A673 (cell line): ENCODE data around the gene VPS13C. TPM values are rescaled to one million over a fixed set of nuclear protein-coding genes. Genes with fewer than 3 reads are reported as not detected.

ENCODE experiments used
- BruUV-seq: library from RNA; stranded (reverse); fragments of 400-500 nt; replicated peaks from 2 replicates; lab custom pipeline; 2021; lab: Mats Ljungman, UMichigan
- CTCF ChIA-PET: fragments of 300-600 bp; sonication (Branson Sonifier 250); formaldehyde crosslinking; loops from one replicate; lab custom pipeline; 2022; ENCODE audit warnings: antibody characterized with exemption; lab: Charles Lee
- POLR2A ChIA-PET: fragments of 300-600 bp; sonication (Branson Sonifier 250); formaldehyde crosslinking; loops from one replicate; lab custom pipeline; 2022; ENCODE audit warnings: antibody characterized with exemption; ENCODE audit not compliant: low non-redundant PET; lab: Charles Lee
- DNase-seq: peaks from one replicate; pipeline ENCODE4 v3.0.0-alpha.2; 2015; ENCODE audit warnings: low spot score
- H3K27ac ChIP-seq: fragments of 200-600 bp; sonication (generic); 2 replicates; pipeline ENCODE4 v1.5.1; 2016; ENCODE audit warnings: mixed run types, low read depth, mild to moderate bottlenecking, mixed read lengths, antibody characterized with exemption, low read length; ENCODE audit not compliant: poor library complexity, severe bottlenecking
- H3K27me3 ChIP-seq: fragments of 200-600 bp; sonication (generic); replicated peaks from 2 replicates; pipeline ENCODE4 v1.6.1; 2017; ENCODE audit warnings: mixed run types, low read depth, mild to moderate bottlenecking, mixed read lengths, antibody characterized with exemption, low read length; ENCODE audit not compliant: insufficient read depth, poor library complexity
- H3K36me3 ChIP-seq: fragments of 200-600 bp; sonication (generic); 2 replicates; pipeline ENCODE4 v1.6.1; 2016; ENCODE audit warnings: mixed run types, mild to moderate bottlenecking, mixed read lengths, antibody characterized with exemption, low read length; ENCODE audit not compliant: insufficient read depth, poor library complexity, severe bottlenecking
- H3K4me1 ChIP-seq: fragments of 200-600 bp; sonication (generic); 2 replicates; pipeline ENCODE4 v1.6.1; 2017; ENCODE audit warnings: mixed run types, mild to moderate bottlenecking, mixed read lengths, antibody characterized with exemption, low read length; ENCODE audit not compliant: insufficient read depth, poor library complexity, severe bottlenecking
- H3K4me3 ChIP-seq: fragments of 200-600 bp; sonication (generic); 2 replicates; pipeline ENCODE4 v1.5.1; 2016; ENCODE audit warnings: low read depth, mixed run types, mild to moderate bottlenecking, mixed read lengths, low read length; ENCODE audit not compliant: poor library complexity, severe bottlenecking
- H3K9me3 ChIP-seq: fragments of 200-600 bp; sonication (generic); 2 replicates; pipeline ENCODE4 v1.6.1; 2016; ENCODE audit warnings: mixed run types, low read depth, mild to moderate bottlenecking, mixed read lengths, antibody characterized with exemption, low read length; ENCODE audit not compliant: poor library complexity, severe bottlenecking
- CTCF ChIP-seq: fragments of 300-800, 200-600 bp; sonication (generic); conservative IDR thresholded peaks from 2 replicates; pipeline ENCODE4 v1.5.1; 2017; ENCODE audit warnings: low read depth, mild to moderate bottlenecking, antibody characterized with exemption, low read length, moderate library complexity, mixed read lengths
- EZH2 ChIP-seq: fragments of 200-600 bp; sonication (generic); IDR thresholded peaks from 2 replicates; pipeline ENCODE4 v1.6.1; 2017; ENCODE audit warnings: borderline replicate concordance, low read depth, mild to moderate bottlenecking, mixed read lengths, antibody characterized with exemption, low read length; ENCODE audit not compliant: poor library complexity, severe bottlenecking
- intact Hi-C: fragments of 100-400 bp; cut with micrococcal nuclease; formaldehyde crosslinking; loops from one replicate; pipeline ENCODE4 v1.10.0; 2022; ENCODE audit not compliant: unreplicated experiment
- total RNA-seq: library from RNA; stranded (reverse); gene quantifications from 2 replicates; pipeline ENCODE4 v1.2.3, GENCODE V29; 2021

VPS13C gene
- total RNA-seq, 1 experiment from 2014 or later, result 31.0 TPM

GRCh38 chr15:61834076-61834697, 226.1 kb downstream of the VPS13C start:
- BruUV-seq, result no TSS peak
- no peak overlapping the region for H3K4me3 ChIP-seq
- ChIA-PET CTCF (interaction anchor here (0.5 to 2.7 kb wide), 22 partner anchors 11 to 1249 kb away, joined by 3 to 23 read pairs (median 4); no protein-coding TSS in a partner anchor), POLR2A (no interaction called here)
- H3K36me3 ChIP-seq, result no peaks in the 10 kb centered on the region
- no peak overlapping the region for H3K27ac ChIP-seq
- no peaks in the 10 kb centered on the region for H3K4me1 ChIP-seq
- DNase-seq, result peak; percentile 83
- H3K9me3 ChIP-seq, result no peaks in the 10 kb centered on the region
- H3K27me3 ChIP-seq, result no peaks in the 10 kb centered on the region
- TF ChIP-seq EZH2 (no peak), CTCF (peak; percentile 98)
- intact Hi-C loops, result loop anchor here (1.0 to 10.0 kb wide), 4 partner anchors 303 to 1329 kb away; no protein-coding TSS in a partner anchor

DNA sequence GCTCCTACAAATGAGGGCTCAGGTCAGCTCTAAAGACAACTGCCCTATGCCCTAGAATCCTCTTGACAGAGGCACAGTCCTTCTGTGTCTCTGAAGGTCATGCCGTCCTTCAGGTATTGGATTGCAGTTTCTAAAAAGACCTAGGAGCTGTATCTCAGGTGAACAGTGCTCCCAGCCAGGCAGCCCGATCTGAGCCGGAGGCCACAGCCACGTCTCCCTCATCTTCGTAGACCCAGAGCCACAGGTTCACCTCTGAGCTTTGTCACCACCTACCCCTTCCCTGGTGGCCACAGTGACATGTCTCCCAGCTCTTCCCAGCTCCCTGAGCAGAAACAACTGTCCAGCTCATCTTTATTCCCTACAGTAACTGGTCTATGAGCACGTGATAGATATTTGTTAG, 228.0 kb downstream of the VPS13C start:
- Histone ChIP-seq H3K4me1 (no peaks in the 10 kb centered on the region), H3K9me3 (no peaks in the 10 kb centered on the region), H3K27me3 (no peaks in the 10 kb centered on the region), H3K4me3 (no peak overlapping the region), H3K27ac (no peak overlapping the region), H3K36me3 (no peaks in the 10 kb centered on the region)
- BruUV-seq, result no TSS peak
- ChIA-PET POLR2A (no interaction called here), CTCF (interaction anchor here (1.2 kb wide), 1 partner anchor 665 kb away, joined by 10 read pairs; no protein-coding TSS in a partner anchor)
- TF ChIP-seq EZH2 (no peak), CTCF (no peak)
- intact Hi-C loops, result loop anchor here (10.0 kb wide), 1 partner anchor 1327 kb away; no protein-coding TSS in a partner anchor
- no peak for DNase-seq

DNA sequence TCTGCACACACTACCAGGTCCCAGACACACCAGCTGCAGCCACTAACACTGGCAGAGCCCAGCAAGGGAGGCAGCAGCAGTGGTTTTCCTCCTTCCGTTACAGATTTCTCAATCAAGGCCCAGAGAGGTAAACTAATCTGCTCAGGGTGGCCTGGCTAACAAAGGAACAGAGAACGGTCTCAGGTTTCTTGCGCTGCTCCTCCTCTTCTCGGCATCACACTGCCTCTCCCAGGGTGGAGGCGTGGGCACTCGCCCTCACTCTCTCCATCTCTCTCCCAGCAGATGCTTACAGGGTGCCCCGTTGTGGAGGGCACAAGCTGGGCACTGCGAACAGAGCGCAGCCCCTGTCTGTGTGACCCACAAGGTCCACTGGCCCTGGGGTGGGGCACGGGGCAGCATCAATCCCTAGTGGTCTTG, 228.7 kb downstream of the VPS13C start:
- no TSS peak for BruUV-seq
- no peaks in the 10 kb centered on the region for H3K4me1 ChIP-seq
- H3K27ac ChIP-seq, result no peak overlapping the region
- POLR2A ChIA-PET, result no interaction called here
- no peak for DNase-seq
- CTCF ChIA-PET, result interaction anchor here (1.2 kb wide), 1 partner anchor 664 kb away, joined by 10 read pairs; no protein-coding TSS in a partner anchor
- H3K4me3 ChIP-seq, result no peak overlapping the region
- no peaks in the 10 kb centered on the region for H3K36me3 ChIP-seq
- intact Hi-C loops, result loop anchor here (10.0 kb wide), 1 partner anchor 1327 kb away; no protein-coding TSS in a partner anchor
- H3K9me3 ChIP-seq, result no peaks in the 10 kb centered on the region
- no peaks in the 10 kb centered on the region for H3K27me3 ChIP-seq
- no peak for TF ChIP-seq CTCF
- no peak for TF ChIP-seq EZH2
